Stimulated activated CD4-positive, alpha-beta T cell treated with anti-CD3 and anti-CD28 coated beads, Interleukin-4, amount 100 ng/mL, for 4 hours (primary cell): Measurements from ENCODE around the gene SIAE.

Experiments
- DNase-seq, 2 experiments: peaks; one replicate each; pipeline ENCODE4 v3.0.0-alpha.2; 2020

Gene SIAE

GRCh38 chr11:124673333-124674167 is at the start of gene SIAE, which contains the start of gene SPA17:
TSS of gene SIAE (minus strand) at chr11:124673739. CDS start at chr11:124673708, 31 bp downstream.
TSS of gene SPA17 (plus strand) at chr11:124673904. CDS start at chr11:124675265, 1,361 bp downstream.
- DNase-seq = peak; percentile 79 to 82

- DNase-seq = no peak
These were observed 48.6 kb upstream of the SIAE start for GRCh38 chr11:124722176-124722575.

DNA sequence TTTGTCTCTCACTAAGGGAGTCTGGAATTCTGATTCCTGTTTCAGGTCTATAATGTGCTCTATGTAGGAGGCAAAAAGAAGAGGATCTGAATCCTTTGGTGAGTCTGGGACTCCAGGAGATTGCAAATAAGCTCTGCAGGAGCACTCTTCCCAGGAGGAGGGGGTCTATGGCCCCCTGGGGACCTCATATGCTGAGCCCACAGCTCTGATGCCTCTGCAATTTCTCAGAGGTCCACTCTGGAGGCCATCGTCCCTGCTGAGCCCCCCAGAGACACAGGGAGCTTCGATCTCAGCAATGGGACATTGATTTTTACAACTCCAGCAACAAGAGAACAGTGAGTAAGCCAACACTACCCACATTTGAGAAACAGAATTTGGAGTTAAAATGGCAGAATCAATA is 46.0 kb upstream of the SIAE start:
- no peak for DNase-seq

DNA sequence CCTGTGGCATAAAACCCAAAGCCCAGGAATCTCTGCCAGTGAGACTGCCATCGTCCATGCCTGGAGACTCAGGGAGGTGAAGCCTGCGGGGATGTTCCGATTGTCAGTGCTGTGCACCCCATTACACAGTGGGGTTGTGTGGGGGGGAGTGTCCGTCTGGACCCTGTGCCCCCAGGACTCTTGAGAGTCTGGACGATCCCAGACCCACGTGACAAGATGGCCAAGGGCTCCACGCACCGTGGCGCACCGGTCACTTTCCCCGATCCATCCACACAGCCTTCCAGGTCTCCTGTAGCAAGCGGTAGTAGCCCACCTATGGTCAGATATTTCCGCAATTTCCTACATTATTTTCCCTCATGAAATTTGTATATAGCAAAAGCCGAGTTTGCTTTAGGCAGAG is 45.3 kb upstream of the SIAE start:
- no peak for DNase-seq

GRCh38 chr11:124717786-124718651 is 44.5 kb upstream of the SIAE start:
- peak in 1 of 2 experiments; percentile 9 for DNase-seq

DNA sequence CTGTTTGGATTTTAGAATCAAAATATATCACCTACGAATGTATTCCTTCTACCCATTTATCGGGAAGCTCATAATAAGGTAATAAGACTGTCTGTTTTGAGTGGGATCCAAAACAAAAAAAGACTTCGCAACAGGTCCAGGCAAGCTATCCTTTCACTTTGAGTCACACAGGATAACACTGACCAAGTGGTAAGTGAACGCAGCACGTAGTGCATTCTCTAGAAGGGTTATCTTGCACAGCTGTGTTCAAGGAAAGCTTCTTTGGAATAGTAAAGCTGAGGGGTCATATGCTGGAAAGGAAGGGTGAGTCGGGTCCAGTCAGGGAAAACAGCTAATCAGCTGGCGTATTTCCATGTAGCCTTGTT is 43.9 kb upstream of the SIAE start:
- DNase-seq = no peak

DNA sequence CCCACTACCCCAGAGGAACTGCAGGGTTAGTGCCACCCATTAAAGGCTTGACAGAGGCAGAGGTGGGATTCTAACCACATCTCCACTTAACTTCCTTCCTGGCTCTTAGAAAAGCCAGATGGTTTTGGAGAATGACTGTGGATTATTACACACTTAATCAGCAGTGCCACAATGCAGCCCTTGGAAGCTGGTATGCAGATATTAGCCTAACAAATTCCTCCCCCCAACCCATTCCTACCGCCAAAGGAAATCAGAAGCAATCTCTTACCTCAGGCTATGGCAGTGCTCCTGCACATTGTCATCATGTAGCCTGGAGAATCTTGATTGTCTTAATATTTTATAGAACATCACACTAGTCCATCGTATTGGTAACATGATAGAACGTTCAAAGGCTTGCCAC is 43.1 kb upstream of the SIAE start:
- no peak for DNase-seq

- DNase-seq = no peak
These were observed 38.9 kb upstream of the SIAE start for GRCh38 chr11:124712392-124712791.

GRCh38 chr11:124707829-124708228 is 34.3 kb upstream of the SIAE start:
- no peak for DNase-seq

- DNase-seq = no peak
These were observed 26.5 kb upstream of the SIAE start for GRCh38 chr11:124700028-124700427.

GRCh38 chr11:124699547-124699946 is 26.0 kb upstream of the SIAE start:
- DNase-seq = no peak

GRCh38 chr11:124693142-124693541 is 19.6 kb upstream of the SIAE start:
- DNase-seq = no peak

GRCh38 chr11:124682443-124682842 is 8.9 kb upstream of the SIAE start:
- no peak for DNase-seq

GRCh38 chr11:124681421-124681820 is 7.9 kb upstream of the SIAE start:
- DNase-seq = no peak

DNA sequence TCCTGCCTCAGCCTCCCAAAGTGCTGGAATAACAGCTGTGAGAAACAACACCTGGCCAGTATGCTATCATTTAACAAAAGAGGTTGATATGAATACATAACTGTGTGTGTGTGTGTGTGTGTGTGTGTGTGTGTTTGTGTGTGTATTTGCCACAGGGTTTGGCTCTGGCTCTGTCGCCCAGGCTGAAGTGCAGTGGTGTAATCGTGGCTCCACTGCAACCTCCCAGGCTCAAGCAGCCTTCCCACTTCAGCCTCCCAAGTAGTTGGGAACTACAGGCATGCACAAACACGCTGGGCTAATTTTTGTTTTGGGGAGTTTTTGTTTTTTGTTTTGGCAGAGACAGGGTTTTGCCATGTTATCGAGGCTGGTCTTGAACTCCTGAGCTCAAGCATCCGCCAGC is 4.9 kb upstream of the SIAE start:
- no peak for DNase-seq

GRCh38 chr11:124676386-124676785 is 2.8 kb upstream of the SIAE start:
- no peak for DNase-seq

DNA sequence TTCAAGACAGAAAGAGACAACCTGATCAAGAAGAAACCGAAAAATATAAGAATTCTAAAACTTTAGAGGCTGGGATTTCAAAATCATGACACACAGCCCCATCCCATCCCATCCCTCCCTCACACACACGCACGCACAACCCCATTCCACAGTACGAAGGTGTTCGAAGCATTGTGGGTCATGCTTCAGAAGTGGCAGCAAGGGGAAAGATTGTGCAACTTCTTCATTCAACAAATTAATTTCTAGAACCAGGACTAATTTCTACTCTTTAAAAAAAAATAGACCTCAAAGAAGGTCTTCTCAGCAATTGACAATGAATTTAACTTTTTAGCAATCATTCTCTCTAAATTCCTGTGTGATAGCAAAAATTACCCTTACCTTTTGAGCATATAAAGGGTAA is 1.0 kb upstream of the SIAE start:
- DNase-seq = no peak

GRCh38 chr11:124674168-124674517 is 604 bp upstream of the SIAE start:
- DNase-seq = no peak

DNA sequence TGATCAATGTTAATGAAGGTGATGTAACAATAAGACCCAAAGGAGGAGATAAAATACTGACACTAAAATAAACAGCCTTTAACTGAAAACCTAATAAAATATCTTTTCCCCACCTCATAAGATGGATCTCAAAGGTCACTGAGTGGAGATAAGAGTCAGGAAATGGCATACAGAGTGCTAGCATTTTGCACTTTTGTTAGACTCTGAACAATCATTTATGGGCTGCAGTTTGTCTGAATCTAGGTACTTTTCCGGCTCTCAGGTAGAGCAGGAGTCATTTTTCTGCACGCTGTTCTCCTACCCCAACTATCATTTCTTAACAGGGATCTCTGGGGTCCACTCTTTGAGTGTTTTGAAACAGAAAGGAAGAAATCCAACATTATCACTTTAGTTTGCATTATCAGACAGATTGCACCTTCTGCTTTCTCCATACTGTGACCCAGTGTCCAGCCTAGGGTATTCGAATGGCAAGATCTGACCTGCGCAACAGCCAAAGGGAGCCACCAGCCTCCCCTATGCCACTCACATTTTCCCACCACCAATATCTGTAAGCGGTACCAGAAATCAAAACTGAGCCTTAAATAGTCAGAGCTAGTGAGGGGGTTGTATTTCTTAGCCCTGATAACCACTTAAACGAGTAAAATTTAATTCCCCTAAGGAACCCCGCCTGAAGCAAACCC is 863 bp downstream of the SIAE start:
- DNase-seq = no peak

GRCh38 chr11:124670732-124671131 is 2.8 kb downstream of the SIAE start:
- peak in 1 of 2 experiments; percentile 37 for DNase-seq

GRCh38 chr11:124669193-124669592 is 4.3 kb downstream of the SIAE start:
- peak in 1 of 2 experiments; percentile 11 for DNase-seq

- DNase-seq = no peak
These were observed 5.9 kb downstream of the SIAE start for GRCh38 chr11:124667601-124668000.

DNA sequence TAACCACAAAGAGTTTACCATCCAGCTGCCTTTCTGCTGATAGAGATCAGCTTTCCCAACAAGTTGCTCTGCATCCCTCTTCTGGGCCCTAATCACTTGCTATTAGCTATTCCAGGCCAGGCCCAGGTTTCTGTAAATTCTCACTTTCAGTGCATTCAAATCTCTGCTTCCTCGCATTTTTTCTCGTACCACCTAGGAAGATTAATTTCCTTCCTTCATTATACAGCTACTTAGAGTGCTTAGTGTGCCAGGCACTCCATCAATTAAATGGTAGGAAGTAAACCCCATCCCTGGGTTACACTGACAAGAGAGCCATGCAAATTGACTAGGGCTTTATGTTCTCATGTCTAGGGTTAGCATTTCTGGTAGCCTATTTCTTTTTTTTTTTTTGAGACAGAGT is 9.7 kb downstream of the SIAE start:
- no peak for DNase-seq
